GM06990 (cell line): ENCODE data around the gene MTMR3.

ENCODE experiments used
- DNase-seq: peaks from one replicate; pipeline ENCODE4 v3.0.0-alpha.2; 2011; ENCODE audit not compliant: insufficient read length; ENCODE audit errors: extremely low read depth
- H3K27me3 ChIP-seq: replicated peaks from 2 replicates; pipeline ENCODE4 v1.6.0; 2011; ENCODE audit warnings: low read length; ENCODE audit not compliant: control insufficient read depth, insufficient read depth
- H3K36me3 ChIP-seq: 2 replicates; pipeline ENCODE4 v1.5.1; 2011; ENCODE audit warnings: low read length; ENCODE audit not compliant: control insufficient read depth, insufficient read depth
- H3K4me3 ChIP-seq: replicated peaks from 2 replicates; pipeline ENCODE4 v1.5.1; 2011; ENCODE audit warnings: low read depth, mild to moderate bottlenecking, control low read depth, low read length
- TF ChIP-seq, protein P1 (sequence below): IDR thresholded peaks from 2 replicates; pipeline ENCODE4 v1.5.1; 2011; ENCODE audit warnings: low read length, control low read depth, mild to moderate bottlenecking, inconsistent platforms; ENCODE audit not compliant: insufficient read depth, poor library complexity, severe bottlenecking

Gene MTMR3

GRCh38 chr22:30046716-30047363 is 163.9 kb downstream of the MTMR3 start:
- Histone ChIP-seq H3K36me3 (no peaks in the 10 kb centered on the region), H3K27me3 (no peaks in the 10 kb centered on the region), H3K4me3 (no peak overlapping the region)
- no peak for DNase-seq
- TF ChIP-seq, protein P1, sequence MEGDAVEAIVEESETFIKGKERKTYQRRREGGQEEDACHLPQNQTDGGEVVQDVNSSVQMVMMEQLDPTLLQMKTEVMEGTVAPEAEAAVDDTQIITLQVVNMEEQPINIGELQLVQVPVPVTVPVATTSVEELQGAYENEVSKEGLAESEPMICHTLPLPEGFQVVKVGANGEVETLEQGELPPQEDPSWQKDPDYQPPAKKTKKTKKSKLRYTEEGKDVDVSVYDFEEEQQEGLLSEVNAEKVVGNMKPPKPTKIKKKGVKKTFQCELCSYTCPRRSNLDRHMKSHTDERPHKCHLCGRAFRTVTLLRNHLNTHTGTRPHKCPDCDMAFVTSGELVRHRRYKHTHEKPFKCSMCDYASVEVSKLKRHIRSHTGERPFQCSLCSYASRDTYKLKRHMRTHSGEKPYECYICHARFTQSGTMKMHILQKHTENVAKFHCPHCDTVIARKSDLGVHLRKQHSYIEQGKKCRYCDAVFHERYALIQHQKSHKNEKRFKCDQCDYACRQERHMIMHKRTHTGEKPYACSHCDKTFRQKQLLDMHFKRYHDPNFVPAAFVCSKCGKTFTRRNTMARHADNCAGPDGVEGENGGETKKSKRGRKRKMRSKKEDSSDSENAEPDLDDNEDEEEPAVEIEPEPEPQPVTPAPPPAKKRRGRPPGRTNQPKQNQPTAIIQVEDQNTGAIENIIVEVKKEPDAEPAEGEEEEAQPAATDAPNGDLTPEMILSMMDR = no peak

DNA sequence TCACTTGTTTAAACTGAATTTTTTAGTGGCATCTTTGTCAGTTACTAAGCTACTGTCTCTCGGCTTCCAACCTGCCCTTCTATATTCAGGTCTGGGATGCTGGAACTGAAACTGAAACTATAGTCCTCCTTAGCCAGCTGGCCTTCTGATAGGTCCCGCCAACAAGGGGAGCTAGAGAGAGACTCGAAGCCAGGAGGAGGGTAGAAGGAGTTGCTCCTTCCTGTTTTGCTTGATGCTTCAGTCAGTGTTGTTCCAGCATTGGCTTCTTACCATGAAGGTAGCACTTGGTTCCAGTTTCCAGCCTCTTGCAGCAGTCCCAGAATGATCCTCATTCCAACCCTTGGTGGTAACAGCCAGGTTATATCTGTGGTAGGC is 164.4 kb downstream of the MTMR3 start:
- Histone ChIP-seq H3K4me3 (no peak overlapping the region), H3K27me3 (no peaks in the 10 kb centered on the region), H3K36me3 (no peaks in the 10 kb centered on the region)
- no peak for DNase-seq
- TF ChIP-seq, protein P1 = no peak

DNA sequence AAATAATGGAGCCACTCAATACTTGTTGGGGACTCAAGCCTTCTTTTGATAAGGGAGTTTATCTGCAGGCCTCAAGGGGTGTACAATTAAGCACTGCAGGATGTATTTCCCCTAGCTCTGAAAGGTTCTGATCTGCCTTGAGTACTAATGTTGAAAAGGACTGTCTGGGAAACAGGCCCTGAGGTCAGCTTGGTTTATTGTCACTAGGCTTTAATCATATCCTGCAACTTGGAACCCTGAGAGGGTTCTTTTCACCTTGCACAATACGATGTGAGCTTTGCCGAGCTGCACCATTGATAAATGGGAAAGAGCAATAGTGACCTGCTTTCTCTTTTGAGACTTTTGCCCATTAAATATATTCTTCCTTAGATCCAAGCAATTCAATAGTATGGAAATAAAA is 165.7 kb downstream of the MTMR3 start:
- Histone ChIP-seq H3K4me3 (no peak overlapping the region), H3K27me3 (no peaks in the 10 kb centered on the region), H3K36me3 (no peaks in the 10 kb centered on the region)
- TF ChIP-seq, protein P1 = no peak
- DNase-seq = no peak

- TF ChIP-seq, protein P1 = no peak
- H3K4me3 ChIP-seq = no peak overlapping the region
- DNase-seq = no peak
- no peaks in the 10 kb centered on the region for H3K27me3 ChIP-seq
- H3K36me3 ChIP-seq = no peaks in the 10 kb centered on the region
Measured at GRCh38 chr22:30054067-30054763, 171.2 kb downstream of the MTMR3 start.

- no peak for DNase-seq
- H3K36me3 ChIP-seq = no peaks in the 10 kb centered on the region
- TF ChIP-seq, protein P1 = no peak
- no peaks in the 10 kb centered on the region for H3K27me3 ChIP-seq
- no peak overlapping the region for H3K4me3 ChIP-seq
Measured at GRCh38 chr22:30054764-30055069, 171.7 kb downstream of the MTMR3 start.

DNA sequence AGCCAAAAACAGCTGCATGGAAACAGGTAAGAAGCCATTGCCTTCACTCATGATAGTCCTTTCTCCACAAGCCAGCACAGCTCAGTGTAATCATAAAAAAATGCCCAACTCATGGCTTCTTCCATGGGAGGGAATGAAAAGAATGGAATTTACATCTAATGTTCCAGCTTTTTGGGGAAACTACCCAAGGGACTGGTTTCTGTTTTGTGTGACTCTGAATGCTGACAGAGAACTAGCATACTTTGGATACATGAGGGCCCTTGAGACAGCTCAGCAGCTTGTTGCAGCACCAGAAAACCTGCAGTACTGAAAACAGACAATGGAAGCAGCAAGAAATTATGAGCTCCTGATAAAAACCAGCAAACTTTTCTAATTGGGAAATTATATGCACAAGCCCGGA is 173.0 kb downstream of the MTMR3 start:
- H3K4me3 ChIP-seq = no peak overlapping the region
- no peak for DNase-seq
- no peaks in the 10 kb centered on the region for H3K36me3 ChIP-seq
- H3K27me3 ChIP-seq = no peaks in the 10 kb centered on the region
- TF ChIP-seq, protein P1 = no peak
